ENCODE measurements around the gene PLCH2.
A peak's percentile ranks its signal among the peaks of the same experiment; 100 is the strongest.

Gene PLCH2

GRCh38 chr1:2528966-2529783 is 53.1 kb downstream of the PLCH2 start:
- DNase-seq (ENCODE audit: low spot score) = no peak

GRCh38 chr1:2529784-2530512 is 53.9 kb downstream of the PLCH2 start, which contains the start of gene HES5:
TSS of gene HES5 (minus strand) at chr1:2530263. CDS start at chr1:2530164, 99 bp downstream.
- peak; percentile 59 for DNase-seq (ENCODE audit: low spot score)

DNA sequence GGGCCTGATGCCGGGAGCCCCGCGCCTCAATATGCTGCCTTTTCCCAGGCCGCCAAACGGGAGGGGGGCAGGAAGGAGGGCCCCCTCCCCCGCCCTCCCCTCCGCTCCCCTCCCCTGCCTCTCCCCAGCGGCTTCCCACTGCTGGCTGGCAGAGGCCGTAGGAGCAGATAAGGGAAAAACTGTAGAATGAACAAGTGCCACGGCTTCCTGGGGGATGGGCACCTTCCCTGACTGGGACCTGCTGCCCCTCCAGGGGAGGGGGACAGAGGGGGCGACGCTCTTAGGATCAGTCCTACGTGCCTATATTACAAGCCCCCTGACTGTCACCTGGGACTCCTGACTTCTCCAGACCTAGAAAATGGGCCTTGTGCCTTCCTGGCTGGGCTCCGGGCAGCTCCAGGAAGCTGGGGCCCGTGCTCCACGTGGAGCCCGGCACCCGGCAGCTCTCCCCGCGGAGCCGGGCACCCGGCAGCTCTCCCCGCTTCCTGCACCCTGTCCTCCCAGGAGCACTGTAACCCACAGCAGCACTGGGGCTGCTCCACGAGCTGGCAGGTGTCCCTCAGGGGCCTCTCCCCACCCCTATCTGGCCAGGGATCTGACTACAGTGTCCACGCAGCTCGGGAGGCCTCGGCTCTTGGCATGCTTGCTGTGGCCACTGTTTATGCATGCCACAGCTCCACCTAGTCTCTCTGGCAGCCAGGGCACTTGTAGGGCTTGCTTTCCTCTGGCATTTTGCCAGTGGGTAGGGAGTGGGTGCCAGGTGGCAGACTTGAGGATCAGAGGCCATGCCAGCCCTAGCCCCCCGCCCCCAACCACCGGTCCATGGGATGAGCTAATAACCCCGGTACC is 54.6 kb downstream of the PLCH2 start:
- DNase-seq (ENCODE audit: low spot score) = peak; percentile 65

- DNase-seq (ENCODE audit: low spot score) = no peak
These were observed 56.5 kb downstream of the PLCH2 start for GRCh38 chr1:2532485-2533160.

DNA sequence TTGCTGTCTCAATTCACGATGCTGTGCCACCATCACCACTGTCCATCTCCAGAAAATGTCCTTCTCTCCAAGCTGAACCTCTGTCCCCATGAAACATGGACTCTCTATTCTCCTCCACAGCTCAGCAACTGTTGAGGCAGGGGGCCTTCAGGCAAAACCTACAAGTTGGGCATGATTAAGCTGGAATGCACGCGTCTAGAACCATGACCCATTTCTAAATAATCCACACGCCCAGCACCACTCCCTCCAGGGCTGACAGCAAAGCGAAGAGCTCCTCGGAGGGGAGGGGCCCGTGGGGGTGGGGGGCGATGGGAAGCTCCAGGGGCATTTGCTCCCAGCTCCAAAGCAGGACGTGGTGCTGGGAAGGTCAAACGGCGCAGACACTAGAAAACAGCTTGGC is 57.3 kb downstream of the PLCH2 start:
- DNase-seq (ENCODE audit: low spot score) = no peak

- no peak for DNase-seq (ENCODE audit: low spot score)
These were observed 58.2 kb downstream of the PLCH2 start for GRCh38 chr1:2534315-2534686.

DNA sequence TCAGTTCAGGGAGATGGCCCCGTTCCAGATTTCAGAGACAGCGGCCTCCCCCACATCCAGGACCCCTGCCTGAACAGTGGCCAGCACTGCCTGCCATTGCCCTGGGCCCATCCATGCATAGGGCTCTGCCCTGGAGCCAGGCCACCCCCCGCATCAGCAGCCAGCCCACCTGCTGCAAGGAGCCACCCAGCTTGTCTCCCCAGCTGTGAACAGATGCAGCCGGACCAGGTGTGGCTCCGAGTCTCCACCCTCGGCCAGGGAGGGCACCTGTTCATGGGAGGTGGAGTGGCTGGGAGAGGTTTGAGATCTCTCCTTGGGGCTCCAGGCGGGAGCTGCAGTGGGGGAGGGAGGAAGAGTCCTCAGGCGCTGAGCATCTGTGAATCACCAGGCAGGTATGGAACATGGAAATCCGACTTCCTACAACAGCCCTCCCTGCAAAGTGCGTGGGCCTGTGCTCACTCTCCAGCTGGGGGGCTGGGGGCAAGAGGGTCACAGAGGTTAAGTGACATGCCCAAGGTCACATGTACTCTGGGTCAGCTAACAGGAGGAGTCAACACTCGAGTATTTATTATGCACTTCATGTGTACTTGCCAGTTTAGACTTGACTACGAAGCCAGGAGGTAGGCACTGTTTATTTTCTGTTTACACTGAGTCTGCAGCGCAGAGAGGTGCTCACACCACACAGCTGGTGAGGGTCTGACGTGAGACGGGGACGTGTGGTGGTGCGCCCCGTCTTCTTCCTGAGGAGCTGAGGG is 58.8 kb downstream of the PLCH2 start:
- DNase-seq (ENCODE audit: low spot score) = peak; percentile 69

DNA sequence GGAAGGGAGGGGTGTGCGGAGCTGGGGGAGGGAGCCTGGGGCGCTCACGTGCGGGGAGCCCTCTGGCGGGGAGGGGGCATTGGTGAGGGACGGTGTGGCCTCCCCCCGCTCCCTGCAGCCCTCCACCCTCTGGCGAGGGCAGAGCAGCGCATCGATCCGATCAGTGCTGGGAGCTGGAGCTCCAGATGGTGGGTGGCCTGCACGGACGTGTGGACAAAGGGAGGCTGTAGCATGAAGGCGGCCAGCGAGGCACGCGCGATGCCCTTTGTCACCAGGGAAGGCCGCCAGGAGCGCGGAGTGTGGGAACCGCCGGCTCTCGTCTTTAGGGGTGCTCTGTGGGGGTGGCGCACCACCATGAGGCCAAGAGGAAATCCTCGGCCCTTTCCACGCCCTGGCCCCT is 59.4 kb downstream of the PLCH2 start:
- DNase-seq (ENCODE audit: low spot score) = no peak

- DNase-seq (ENCODE audit: low spot score) = no peak
These were observed 59.9 kb downstream of the PLCH2 start for GRCh38 chr1:2535981-2536380.

GRCh38 chr1:2537784-2538115 is 61.7 kb downstream of the PLCH2 start:
- no peak for DNase-seq (ENCODE audit: low spot score)

DNA sequence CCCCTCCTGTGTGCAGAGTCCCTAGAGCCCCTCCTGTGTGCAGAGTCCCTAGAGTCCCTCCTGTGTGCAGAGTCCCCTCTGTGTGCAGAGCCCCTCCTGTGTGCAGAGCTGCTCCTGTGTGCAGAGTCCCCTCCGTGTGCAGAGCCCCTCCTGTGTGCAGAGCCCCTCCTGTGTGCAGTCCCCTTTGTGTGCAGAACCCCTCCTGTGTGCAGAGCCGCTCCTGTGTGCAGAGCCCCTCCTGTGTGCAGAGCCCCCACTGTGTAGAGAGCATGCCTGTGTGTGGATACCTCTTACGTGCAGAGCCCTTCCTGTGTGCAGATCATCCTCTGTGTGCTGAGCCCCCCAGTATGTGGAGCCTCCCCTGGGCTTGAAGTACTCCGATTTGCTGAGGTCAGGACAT is 62.3 kb downstream of the PLCH2 start:
- DNase-seq (ENCODE audit: low spot score) = no peak

DNA sequence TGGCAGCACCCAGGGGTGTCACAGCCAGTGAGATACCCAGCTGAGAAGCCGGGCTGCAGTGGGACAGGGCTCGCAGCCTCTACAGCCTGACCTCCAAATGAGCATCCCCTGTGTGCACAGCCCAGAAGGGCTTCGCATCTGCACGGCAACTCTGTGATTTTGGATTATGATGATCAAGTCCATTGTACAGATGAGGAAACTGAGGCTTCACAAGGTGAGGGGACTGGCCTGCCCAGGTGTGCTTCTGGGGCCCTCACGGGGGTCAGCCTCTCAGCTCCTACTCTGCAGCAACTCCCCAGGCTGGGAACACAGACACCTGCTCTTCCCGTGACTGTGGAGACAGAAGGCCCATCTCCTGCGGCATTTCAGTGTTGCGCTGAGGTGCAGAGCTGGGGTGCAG is 62.8 kb downstream of the PLCH2 start:
- no peak for DNase-seq (ENCODE audit: low spot score)

GRCh38 chr1:2539312-2539907 is 63.3 kb downstream of the PLCH2 start:
- DNase-seq (ENCODE audit: low spot score) = no peak

DNA sequence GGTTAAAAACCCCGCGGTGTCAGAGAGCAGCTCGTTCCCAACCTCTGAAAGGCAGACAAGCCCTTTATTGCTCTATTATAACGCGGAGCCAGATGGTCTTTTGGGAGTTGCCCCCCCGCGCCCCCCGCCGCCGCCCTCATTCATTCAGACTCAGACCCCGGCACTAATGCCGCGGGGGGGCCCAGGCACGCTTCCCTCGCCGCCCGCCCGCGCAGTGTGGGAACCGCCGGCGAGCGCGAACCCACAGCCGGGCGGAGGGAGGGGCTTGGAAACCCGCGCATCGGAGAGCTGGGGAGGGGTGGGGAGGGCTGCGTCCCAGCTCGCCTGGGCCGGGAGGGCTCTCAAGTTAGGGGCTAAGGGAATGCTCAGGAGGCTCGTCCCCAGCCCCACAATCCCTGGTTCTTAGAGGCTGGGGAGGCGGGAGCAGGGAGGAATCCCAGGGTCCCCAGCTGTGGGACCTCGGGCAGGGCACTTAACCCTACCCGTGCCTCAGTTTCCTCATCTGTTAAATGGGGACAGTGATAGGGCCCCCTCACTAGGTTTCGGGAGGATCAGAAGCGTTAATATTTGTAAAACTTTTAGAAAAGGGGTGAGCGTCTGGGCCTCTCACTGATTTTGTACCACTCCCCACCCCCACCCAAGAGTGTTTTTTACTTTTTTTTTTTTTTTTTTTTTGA is 64.9 kb downstream of the PLCH2 start:
- DNase-seq (ENCODE audit: low spot score) = no peak

GRCh38 chr1:2541619-2542245 is 65.6 kb downstream of the PLCH2 start:
- DNase-seq (ENCODE audit: low spot score) = peak; percentile 53

DNA sequence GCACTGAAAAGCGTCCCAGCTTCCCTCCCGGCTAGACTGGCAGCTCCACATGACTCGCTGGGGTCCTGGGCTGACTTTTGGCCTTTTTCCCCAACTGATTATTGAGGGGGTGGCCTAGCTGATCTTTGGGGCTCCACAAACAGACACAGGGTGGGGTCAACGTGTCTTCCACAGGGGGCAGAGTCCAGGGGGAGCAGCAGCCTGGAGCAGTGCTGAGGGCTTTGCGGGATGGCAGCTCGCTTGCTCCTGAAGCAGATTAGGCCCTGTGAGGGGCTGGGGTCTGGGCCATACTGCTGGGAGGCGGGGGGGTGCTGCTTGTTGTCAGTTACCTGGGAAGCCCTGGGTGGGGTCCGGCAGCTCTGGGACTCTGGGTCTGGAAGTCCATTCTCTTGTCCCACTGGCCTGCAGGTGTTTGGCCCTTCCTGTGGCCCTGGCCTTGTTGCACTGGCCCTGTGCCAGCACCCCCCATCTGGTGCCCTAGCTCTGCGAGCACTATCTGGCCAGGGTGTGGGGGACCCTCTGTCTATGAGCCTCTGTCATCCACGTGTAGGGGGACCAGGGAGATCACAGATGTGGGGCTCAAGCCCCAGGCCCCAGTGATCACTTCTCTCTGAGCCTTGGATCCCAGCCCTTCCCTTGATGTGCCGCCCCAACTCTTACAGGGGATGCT is 66.3 kb downstream of the PLCH2 start:
- DNase-seq (ENCODE audit: low spot score) = no peak

- DNase-seq (ENCODE audit: low spot score) = no peak
These were observed 67.5 kb downstream of the PLCH2 start for GRCh38 chr1:2543543-2544092.

- no peak for DNase-seq (ENCODE audit: low spot score)
These were observed 68.2 kb downstream of the PLCH2 start for GRCh38 chr1:2544093-2544874.
